ENCODE measurements around the gene LANCL2.

DNA sequence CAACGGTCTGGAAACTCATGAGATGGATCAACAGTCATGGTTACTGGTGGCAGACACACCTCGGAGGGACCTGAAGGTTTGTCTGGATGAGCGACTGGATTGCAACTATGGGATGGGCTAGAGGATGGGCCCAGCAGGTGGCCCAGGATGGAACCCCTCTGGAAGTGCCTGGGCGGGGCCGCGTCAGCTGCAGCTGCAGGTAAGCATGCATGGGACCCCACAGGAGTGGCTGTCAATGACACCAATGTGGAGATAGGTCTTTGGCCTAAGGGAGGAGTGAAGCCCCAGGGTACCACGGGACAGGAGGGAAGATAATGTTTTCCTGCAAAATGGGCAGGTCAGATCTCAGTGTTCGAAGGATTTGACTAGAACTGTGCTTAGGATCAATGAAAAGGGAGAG lies 103.4 kb downstream of the LANCL2 start:
- TF ChIP-seq CTCF (conservative IDR thresholded peaks at IDR 0.05) (no peak), EZH2 (IDR thresholded peaks at IDR 0.05; ENCODE audit: low read depth) (no peak)

All from PC-9 (cell line).